GM03348 (cell line): ENCODE data around the gene LAMA2.
"Not testable (repeated sequence)": the region's sequence is repeated elsewhere in the genome, so short reads cannot be mapped to it uniquely, and the experiment has no call there.

Experiments
- DNase-seq: peaks from one replicate; pipeline ENCODE4 v3.0.0; 2012; ENCODE audit warnings: low spot score

LAMA2 gene

DNA sequence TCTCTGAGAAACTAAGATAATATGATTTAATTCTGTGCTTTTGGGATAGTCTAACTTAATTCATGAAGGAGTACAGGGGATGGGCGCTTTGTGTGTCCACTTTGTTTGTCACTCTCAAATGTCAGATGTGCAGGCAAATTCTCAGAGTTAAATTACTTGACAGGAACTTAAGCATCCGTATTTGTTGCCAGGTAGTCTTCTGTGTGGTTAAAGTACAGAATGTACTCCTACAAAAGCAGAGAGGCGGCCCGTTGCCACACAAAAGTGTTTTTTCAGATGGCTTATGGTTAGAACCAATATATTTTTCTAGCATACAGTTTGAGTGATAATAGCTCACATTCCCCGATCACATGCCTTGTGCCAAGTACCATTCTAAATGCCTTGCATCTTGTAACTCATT is 234.4 kb downstream of the LAMA2 start:
- DNase-seq, result no peak

- DNase-seq, result no peak
Observed at GRCh38 chr6:129120856-129121638, 238.1 kb downstream of the LAMA2 start.

DNA sequence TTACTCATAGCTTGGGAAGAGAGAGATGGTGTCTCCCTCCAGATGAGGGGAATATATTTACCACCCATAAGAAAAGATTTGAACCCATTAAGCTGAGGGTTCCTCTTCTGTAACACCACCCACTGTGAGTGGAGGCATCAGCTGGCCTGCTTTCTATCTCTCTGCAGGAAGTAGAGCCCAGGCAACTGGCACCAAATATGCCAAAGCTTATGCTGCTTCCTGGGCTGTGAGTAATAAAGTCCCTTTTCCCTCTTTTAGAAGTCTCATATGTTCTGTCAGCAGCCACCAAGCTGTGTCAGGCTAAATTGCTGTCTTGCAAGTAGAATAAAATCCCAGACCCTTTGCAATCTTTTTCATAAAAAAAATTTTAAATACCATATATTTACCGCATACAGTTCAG is 241.4 kb downstream of the LAMA2 start:
- no peak for DNase-seq

DNA sequence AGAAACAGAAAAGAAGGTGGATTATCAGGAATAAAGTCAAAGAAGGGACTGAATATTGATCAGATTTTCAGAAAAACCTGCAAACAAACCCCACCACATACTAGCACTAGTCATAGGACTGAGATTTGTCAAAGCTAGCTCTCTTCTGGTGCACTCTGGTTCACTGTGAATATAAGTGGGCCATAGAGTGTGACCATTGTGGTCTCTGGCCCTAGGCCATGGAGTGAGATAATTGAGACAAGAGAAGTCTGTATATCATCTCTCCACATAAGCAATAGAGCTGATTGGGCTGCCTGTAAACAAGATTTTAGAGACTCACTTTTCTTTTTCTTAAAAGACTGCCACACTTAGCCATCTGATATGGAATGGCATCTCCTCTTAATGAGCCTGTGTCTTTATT is 247.2 kb downstream of the LAMA2 start:
- no peak for DNase-seq

GRCh38 chr6:129130959-129131681 is 248.2 kb downstream of the LAMA2 start:
- no peak for DNase-seq

DNA sequence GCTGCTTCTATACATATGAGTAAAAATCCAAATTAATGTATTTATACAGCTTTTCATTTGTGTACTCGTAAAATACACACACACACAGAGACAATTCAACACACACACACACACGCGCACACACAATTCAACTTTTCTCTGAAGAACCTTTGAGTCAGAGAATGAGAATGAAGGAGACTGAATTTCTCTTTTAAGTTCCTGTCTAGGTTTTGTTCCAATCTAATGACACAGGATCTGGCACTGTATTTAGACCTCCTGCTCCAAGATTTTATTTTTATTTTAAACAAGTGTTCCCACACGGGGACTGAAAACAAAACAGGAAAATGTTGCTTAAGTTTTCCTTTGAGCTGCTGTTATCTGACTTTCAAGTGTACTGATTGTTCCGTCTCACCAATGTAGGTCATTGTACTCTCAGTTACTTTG is 250.8 kb downstream of the LAMA2 start:
- DNase-seq, result no peak

GRCh38 chr6:129134535-129134934 is 251.6 kb downstream of the LAMA2 start:
- no peak for DNase-seq

DNA sequence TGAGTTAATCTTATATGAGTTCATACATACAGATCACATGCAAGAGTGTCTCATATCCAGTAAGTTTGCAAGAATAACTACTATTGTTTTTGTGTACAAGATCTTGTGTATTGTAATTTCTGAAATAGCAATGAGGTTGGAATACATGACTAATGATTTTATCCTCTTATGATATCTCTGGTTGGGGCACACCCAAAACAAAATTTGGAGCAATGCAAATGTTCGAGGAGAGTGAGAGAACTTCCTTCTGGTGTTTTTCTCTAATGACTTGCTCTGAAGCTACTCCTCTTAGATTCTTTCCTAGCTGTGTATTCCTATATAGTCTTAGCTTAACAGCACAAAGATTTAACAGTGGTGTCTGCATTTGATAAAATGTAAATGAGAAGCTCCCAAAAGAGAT is 252.5 kb downstream of the LAMA2 start:
- DNase-seq, result no peak

DNA sequence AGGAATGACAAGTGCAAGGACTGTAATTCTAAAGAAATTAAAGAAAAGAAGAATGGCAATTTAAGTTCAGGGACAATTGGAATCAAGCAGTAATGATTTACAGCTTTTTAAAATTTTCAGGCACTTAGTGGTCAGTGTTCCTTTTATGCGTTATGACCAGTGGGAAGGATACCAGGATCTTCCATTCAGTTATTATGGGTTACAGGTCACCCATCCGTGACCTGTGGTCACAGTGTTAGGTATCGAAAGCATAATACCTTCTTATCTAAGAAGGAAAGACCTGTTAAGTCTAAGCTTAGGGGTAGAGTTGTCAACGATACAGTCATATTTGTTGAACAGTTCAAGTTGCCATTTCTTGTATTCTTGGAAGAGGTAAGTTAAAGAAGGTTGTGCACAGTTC is 253.8 kb downstream of the LAMA2 start:
- no peak for DNase-seq

DNA sequence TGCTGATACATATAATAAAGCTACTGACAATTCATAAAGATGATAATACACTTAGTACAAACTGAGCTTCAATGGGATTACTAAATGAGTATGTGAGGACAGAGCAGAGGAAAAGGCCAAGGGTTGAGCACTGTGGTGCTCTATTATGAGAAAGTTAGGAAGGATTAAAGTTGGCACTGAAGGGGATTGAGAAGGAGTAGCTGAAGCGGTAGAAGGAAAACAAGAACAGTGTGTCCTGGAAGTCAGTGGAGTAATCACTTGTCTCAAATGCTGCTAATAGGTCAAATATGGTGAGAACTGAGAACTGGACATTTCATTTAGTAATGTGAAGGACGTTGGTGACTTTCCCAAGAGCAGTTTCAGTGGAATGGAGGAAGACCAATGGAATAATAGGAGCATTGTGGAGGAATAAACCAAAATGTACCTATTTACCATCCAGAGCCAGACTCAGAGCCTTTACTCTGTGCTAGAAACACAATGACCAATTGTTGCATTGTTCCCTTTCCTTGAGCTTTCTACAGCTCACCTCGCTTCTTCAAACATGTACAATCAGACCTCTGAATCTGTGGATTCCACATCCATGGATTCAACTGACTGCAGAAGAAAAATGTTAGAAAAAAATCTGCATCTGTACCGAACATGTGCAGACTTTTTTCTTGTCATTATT is 255.9 kb downstream of the LAMA2 start:
- DNase-seq, result no peak

DNA sequence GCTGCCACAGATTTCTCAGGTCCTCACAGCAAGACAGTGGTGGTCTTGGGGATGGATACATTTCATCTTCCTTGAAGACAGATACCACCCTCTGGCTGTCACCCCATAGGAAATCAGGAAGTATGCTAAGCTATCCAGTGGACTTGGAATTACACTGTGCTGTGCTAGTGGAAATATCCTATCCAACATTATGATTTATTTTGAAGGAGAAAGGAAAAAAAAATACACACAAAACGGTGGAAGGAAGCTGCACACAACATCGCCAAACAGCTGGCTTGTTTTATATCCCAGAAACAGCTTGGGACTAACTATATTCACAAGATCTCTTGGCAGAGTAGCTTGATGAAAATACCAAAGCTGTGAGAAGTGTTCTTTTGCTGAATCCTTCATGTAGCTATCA is 257.6 kb downstream of the LAMA2 start:
- no peak for DNase-seq

GRCh38 chr6:129141499-129141898 is 258.6 kb downstream of the LAMA2 start:
- no peak for DNase-seq

DNA sequence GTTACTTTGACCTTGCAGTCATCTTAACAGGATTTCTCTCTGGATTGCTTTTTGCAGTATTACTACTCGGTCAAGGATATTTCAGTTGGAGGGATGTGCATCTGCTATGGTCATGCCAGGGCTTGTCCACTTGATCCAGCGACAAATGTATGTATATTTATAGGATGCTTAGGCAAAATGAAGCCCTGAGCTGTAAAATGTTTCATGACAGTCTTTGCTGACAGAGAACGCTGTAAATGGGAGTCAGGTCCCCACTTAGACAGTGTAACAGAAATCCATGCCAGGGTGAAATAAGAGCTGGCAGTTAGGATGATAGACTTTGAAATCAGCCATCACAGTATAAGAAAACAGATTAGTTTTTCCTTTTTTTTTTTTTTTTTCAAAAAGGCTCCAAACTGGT is 264.0 kb downstream of the LAMA2 start:
- no peak for DNase-seq

DNA sequence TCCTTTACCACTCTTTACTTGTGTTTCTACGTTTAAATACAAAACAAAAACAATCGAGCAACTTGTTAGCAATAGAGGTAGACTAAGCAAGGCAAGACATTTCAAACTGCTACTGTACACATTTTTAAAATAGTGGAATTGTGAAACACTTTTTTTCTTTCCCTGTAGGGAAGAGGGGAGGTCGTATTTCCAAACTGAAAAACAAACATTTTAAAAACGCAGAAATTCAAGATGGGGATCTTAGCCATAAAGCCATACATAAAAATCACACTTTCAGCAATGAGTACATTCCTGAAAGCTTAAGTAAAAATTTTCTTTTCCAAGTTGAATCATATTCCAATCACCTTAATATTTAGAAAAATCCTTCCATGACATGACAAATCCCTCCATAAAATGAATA is 267.6 kb downstream of the LAMA2 start:
- no peak for DNase-seq

- DNase-seq, result no peak
Observed at GRCh38 chr6:129153257-129153656, 270.3 kb downstream of the LAMA2 start.

GRCh38 chr6:129159242-129159641 is 276.3 kb downstream of the LAMA2 start:
- not testable (repeated sequence) for DNase-seq

DNA sequence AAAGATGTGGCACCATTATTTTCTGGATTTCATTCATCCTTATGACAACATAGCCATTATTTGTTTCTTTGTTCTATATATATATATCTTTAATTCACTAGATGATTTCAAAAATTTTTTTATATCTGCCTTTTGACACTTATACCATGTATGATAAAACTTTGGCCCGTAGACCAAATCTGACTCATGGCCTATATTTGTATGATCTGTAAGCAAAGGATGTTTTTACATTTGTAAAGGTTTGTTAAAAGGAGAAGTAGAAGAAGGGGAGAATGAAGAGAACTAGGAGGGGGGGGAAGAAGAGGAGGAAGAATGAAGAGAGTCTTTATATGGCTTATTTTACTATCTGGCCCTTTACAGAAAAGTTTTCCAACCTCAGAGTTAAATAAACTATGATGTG is 279.7 kb downstream of the LAMA2 start:
- no peak for DNase-seq

DNA sequence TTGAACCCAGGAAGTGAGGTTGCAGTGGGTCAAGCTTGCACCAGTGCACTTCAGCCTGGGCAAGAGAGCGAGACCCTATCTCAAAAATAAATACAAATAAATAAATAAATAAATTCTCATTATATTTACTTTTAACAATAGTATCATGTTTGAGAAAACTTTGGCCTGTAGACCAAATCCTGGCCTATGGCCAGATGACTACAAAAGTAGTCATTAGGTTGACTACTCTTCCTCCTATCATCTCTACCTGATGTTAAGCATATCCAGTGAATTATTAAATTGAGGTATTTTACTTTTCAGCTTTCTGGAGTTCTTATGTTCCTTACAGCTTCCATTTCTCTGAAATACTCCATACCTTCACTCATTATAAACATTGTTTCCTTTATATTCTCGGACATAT is 280.6 kb downstream of the LAMA2 start:
- no peak for DNase-seq

- DNase-seq, result no peak
Observed at GRCh38 chr6:129164032-129164431, 281.1 kb downstream of the LAMA2 start.

DNA sequence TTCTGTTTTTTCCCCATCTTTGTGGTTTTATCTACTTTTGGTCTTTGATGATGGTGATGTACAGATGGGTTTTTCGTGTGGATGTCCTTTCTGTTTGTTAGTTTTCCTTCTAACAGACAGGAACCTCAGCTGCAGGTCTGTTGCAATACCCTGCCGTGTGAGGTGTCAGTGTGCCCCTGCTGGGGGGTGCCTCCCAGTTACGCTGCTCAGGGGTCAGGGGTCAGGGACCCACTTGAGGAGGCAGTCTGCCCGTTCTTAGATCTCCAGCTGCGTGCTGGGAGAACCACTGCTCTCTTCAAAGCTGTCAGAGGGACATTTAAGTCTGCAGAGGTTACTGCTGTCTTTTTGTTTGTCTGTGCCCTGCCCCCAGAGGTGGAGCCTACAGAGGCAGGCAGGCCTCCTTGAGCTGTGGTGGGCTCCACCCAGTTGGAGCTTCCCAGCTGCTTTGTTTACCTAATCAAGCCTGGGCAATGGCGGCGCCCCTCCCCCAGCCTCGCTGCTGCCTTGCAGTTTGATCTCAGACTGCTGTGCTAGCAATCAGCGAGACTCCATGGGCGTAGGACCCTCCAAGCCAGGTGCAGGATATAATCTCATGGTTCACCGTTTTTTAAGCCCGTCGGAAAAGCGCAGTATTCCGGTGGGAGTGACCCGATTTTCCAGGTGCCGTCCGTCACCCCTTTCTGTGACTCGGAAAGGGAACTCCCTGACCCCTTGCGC is 289.5 kb downstream of the LAMA2 start:
- DNase-seq, result not testable (repeated sequence)

DNA sequence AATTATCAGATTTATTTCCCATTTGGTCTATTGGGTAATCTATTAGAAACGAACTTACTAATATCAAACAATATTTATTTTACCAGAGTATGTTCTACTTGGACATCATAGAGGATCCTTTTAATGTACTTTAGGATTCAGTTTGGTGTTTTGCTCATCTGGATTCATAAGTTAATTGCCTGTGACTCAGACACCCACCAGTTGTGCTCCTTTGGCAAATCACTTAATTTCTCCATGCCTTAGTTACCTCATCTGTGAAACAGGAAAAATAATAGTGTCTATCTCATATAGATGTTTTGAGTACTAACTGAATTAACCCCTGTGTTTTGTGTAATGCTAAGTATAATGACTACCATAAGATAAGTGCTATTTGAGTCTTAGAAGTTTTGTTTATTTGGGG is 292.1 kb downstream of the LAMA2 start:
- DNase-seq, result no peak

- no peak for DNase-seq
Observed at GRCh38 chr6:129177801-129178200, 294.9 kb downstream of the LAMA2 start.
